ENCODE results near the gene LRRC53.

DNA sequence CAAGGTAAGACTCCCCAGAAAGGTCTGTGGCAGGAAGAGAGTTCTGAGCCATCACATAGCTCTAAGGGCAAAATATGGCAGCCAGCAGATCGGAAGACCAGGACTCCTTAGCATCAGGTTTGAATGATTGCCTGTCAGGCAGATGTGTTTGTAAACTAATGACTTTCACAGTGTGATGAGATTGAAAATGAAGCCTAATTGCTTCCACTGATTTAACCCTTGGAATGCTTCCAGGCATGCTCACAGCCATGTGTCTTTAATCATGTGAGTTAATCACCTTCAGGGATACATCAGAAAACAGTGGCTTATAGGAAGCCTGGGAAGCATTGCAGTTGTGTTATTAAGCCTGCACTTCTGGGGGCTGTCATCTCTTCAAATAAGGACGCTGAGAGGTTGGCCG, 82.8 kb downstream of the LRRC53 start:
- TF ChIP-seq CTCF (IDR thresholded peaks at IDR 0.05) (no peak), POLR2AphosphoS5 (IDR thresholded peaks at IDR 0.05; ENCODE audit: low read depth, low read length) (no peak), TCF7L2 (IDR thresholded peaks at IDR 0.05; ENCODE audit: low read depth, low read length) (no peak)
- TF ChIP-seq, protein P1, sequence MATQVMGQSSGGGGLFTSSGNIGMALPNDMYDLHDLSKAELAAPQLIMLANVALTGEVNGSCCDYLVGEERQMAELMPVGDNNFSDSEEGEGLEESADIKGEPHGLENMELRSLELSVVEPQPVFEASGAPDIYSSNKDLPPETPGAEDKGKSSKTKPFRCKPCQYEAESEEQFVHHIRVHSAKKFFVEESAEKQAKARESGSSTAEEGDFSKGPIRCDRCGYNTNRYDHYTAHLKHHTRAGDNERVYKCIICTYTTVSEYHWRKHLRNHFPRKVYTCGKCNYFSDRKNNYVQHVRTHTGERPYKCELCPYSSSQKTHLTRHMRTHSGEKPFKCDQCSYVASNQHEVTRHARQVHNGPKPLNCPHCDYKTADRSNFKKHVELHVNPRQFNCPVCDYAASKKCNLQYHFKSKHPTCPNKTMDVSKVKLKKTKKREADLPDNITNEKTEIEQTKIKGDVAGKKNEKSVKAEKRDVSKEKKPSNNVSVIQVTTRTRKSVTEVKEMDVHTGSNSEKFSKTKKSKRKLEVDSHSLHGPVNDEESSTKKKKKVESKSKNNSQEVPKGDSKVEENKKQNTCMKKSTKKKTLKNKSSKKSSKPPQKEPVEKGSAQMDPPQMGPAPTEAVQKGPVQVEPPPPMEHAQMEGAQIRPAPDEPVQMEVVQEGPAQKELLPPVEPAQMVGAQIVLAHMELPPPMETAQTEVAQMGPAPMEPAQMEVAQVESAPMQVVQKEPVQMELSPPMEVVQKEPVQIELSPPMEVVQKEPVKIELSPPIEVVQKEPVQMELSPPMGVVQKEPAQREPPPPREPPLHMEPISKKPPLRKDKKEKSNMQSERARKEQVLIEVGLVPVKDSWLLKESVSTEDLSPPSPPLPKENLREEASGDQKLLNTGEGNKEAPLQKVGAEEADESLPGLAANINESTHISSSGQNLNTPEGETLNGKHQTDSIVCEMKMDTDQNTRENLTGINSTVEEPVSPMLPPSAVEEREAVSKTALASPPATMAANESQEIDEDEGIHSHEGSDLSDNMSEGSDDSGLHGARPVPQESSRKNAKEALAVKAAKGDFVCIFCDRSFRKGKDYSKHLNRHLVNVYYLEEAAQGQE (IDR thresholded peaks at IDR 0.05; ENCODE audit: insufficient read depth in 1 of 2, low read depth in 2 of 2, low read length in 1 of 2) = no peak
